NT2/D1 (cell line): ENCODE data around the gene GMDS.

Experiments
- SUZ12 ChIP-seq: IDR thresholded peaks from 2 replicates; pipeline ENCODE4 v1.6.1; 2011; ENCODE audit not compliant: insufficient read length, insufficient read depth; ENCODE audit errors: extremely low read depth
- YY1 ChIP-seq: IDR thresholded peaks from 2 replicates; pipeline ENCODE4 v1.6.1; 2011; ENCODE audit not compliant: insufficient read length, insufficient read depth

DNA sequence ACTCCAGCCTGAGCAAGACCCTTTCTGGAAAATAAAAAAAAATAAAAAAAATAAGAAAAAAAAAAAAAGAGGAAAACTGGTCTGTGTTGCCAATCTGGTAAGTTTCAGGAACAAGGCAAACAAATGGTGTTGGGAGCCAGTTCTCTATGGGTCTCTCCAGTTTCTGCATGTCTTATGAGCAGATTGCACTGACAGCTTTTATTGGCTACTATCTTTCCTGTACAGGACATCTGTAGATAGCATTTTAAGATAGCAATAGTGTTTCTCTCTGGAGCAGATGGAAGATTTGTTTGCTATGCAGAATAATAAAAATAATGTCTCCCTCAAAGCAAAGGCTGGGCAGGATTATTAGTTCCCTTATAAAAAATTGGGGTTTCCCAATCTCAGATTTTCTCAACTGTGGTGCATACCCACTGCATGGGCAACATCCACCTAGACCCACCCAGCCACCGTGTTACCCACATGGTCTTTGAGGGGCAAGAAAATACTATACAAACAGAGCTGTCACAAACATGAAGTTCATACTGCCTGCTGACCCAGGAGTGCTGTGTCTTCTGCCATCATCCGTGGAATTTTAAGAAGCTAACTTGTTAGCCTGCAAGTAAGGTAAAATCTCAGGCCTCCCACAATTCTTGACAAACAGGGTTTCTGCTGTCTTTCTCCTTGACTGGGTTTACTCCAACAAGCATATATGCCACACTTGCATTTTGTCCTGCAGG, 9.5 kb downstream of the GMDS start:
- TF ChIP-seq YY1 (no peak), SUZ12 (no peak)
